ENCODE measurements around the gene CCPG1.

- TF ChIP-seq, protein P1, sequence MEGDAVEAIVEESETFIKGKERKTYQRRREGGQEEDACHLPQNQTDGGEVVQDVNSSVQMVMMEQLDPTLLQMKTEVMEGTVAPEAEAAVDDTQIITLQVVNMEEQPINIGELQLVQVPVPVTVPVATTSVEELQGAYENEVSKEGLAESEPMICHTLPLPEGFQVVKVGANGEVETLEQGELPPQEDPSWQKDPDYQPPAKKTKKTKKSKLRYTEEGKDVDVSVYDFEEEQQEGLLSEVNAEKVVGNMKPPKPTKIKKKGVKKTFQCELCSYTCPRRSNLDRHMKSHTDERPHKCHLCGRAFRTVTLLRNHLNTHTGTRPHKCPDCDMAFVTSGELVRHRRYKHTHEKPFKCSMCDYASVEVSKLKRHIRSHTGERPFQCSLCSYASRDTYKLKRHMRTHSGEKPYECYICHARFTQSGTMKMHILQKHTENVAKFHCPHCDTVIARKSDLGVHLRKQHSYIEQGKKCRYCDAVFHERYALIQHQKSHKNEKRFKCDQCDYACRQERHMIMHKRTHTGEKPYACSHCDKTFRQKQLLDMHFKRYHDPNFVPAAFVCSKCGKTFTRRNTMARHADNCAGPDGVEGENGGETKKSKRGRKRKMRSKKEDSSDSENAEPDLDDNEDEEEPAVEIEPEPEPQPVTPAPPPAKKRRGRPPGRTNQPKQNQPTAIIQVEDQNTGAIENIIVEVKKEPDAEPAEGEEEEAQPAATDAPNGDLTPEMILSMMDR (conservative IDR thresholded peaks at IDR 0.05; ENCODE audit: low read depth, low read length) = no peak
- TF ChIP-seq EZH2 (IDR thresholded peaks at IDR 0.05; ENCODE audit: borderline replicate concordance, low read depth, low read length, poor library complexity, severe bottlenecking) = no peak
Measured at GRCh38 chr15:55362641-55363040, 45.5 kb downstream of the CCPG1 start.
